ENCODE data around the gene TM4SF20.

DNA sequence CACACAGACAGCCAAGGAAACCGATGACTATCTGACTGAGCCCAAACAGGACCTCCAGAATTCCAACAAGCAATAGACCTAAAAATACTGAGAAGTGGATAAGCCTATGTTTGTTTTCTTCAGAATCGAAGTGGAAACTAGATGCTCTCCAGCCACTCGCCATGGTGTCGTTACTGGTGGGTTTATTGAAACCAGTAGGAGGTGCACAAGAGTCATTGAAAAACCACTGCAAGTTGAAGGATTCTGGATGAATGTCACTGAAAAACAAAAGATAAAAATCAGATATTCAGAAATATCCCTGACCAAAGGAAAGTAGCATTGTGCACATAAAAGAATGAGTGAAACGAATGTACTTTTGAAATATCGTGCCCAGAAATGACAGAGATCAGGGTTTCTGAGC lies 15.3 kb downstream of the TM4SF20 start:
- no peak for TF ChIP-seq POLR2AphosphoS5 (IDR thresholded peaks at IDR 0.05)
- TF ChIP-seq, protein P1, sequence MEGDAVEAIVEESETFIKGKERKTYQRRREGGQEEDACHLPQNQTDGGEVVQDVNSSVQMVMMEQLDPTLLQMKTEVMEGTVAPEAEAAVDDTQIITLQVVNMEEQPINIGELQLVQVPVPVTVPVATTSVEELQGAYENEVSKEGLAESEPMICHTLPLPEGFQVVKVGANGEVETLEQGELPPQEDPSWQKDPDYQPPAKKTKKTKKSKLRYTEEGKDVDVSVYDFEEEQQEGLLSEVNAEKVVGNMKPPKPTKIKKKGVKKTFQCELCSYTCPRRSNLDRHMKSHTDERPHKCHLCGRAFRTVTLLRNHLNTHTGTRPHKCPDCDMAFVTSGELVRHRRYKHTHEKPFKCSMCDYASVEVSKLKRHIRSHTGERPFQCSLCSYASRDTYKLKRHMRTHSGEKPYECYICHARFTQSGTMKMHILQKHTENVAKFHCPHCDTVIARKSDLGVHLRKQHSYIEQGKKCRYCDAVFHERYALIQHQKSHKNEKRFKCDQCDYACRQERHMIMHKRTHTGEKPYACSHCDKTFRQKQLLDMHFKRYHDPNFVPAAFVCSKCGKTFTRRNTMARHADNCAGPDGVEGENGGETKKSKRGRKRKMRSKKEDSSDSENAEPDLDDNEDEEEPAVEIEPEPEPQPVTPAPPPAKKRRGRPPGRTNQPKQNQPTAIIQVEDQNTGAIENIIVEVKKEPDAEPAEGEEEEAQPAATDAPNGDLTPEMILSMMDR (IDR thresholded peaks at IDR 0.05), result no peak
- TF ChIP-seq POLR2A (IDR thresholded peaks at IDR 0.05), result no peak

All from breast epithelium (tissue), 3 donors.